BLaER1 (cell line): ENCODE results near the gene BTG2.

Experiments
- H3K27ac ChIP-seq: shearing (Covaris generic); formaldehyde crosslinking; 2 replicates; pipeline ENCODE4 v1.8.1; 2022
- H3K27me3 ChIP-seq: shearing (Covaris generic); formaldehyde crosslinking; 2 replicates; pipeline ENCODE4 v1.8.1; 2022
- H3K36me3 ChIP-seq: shearing (Covaris generic); formaldehyde crosslinking; 2 replicates; pipeline ENCODE4 v1.8.1; 2022
- H3K4me1 ChIP-seq: shearing (Covaris generic); formaldehyde crosslinking; 2 replicates; pipeline ENCODE4 v1.8.1; 2022
- H3K4me2 ChIP-seq: shearing (Covaris generic); formaldehyde crosslinking; 2 replicates; pipeline ENCODE4 v1.8.1; 2022
- H3K4me3 ChIP-seq: shearing (Covaris generic); formaldehyde crosslinking; 2 replicates; pipeline ENCODE4 v1.8.1; 2022
- H3K9ac ChIP-seq: shearing (Covaris generic); formaldehyde crosslinking; 2 replicates; pipeline ENCODE4 v1.8.1; 2022
- H3K9me3 ChIP-seq: shearing (Covaris generic); formaldehyde crosslinking; 2 replicates; pipeline ENCODE4 v1.8.1; 2022
- H4K20me1 ChIP-seq: shearing (Covaris generic); formaldehyde crosslinking; 2 replicates; pipeline ENCODE4 v1.8.1; 2022
- Cebpa-rat ChIP-seq: shearing (Covaris generic); IDR thresholded peaks from 2 replicates; pipeline ENCODE4 v1.8.1; 2022

The BTG2 gene

DNA sequence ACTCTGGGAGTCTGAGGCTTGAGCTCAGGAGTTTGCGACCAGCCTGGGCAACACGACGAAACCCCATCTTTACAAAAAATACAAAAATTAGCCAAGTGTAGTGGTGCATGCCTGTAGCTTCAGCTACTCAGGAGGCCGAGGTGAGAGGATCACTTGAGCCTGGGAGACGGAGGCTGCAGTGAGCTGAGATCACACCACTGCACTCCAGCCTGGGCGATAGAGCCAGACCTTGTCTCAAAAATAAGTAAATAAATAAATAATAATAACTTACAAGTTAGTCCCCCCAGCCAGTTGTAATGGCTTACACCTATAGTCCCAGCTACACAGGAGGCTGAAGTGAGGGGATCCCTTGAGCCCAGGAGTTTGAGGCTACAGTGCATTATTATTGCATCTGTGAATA, 21.7 kb upstream of the BTG2 start:
- H3K27me3 ChIP-seq: no peaks in the 10 kb centered on the region
- H3K9ac ChIP-seq: peak overlapping the region; percentile 73; the same call in 1 of the 2 replicates
- no peaks in the 10 kb centered on the region for H3K36me3 ChIP-seq
- TF ChIP-seq Cebpa-rat: no peak
- peak overlapping the region; percentile 95 for H3K4me2 ChIP-seq
- H3K4me3 ChIP-seq: no peak overlapping the region
- peak overlapping the region; percentile 96 for H3K27ac ChIP-seq
- no peaks in the 10 kb centered on the region for H4K20me1 ChIP-seq
- no peaks in the 10 kb centered on the region for H3K9me3 ChIP-seq
- H3K4me1 ChIP-seq: peaks cover 99% of the 10 kb centered on the region

DNA sequence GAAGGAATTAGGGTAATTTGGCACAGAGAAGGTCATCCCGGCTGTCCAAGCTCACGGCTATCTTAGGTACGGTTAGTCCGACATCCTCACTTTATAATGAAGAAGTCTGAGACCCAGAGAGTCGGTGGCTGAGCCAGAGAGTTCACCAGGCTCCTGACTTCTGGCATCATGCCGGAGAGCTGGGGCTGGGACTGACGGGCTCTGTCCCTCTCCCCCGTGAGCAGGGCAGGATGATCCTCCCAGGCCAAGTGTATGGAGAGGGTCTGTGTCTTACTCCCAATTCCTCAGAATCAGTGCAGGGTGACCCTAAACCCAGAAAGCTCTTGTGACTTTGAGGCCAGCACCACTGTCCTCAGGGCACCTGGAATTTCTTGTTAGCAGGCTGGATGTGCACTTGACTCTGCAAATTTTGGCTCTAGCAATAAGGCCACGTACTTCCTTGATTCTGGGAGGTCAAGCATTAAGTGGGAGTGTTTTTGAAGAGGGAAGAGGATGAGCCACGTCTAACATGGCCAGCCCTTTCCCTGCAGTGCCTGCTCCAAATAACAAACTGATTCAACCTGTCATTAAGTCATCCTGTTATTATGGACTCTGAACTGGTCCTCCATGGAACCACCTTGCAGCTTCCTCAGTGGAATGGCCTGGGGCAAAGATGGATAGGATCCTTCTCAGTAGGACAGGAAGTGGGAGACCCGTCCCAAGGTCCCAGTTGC, 20.8 kb upstream of the BTG2 start:
- H3K27ac ChIP-seq: peak overlapping the region; percentile 96
- no peaks in the 10 kb centered on the region for H4K20me1 ChIP-seq
- no peaks in the 10 kb centered on the region for H3K27me3 ChIP-seq
- no peak overlapping the region for H3K4me3 ChIP-seq
- H3K9me3 ChIP-seq: no peaks in the 10 kb centered on the region
- H3K4me2 ChIP-seq: peak overlapping the region; percentile 95
- no peak for TF ChIP-seq Cebpa-rat
- no peaks in the 10 kb centered on the region for H3K36me3 ChIP-seq
- peaks cover 99% of the 10 kb centered on the region for H3K4me1 ChIP-seq
- peak overlapping the region; percentile 73; the same call in 1 of the 2 replicates for H3K9ac ChIP-seq

- Histone ChIP-seq H3K9ac (peak overlapping the region; percentile 88), H3K9me3 (no peaks in the 10 kb centered on the region)
Measured at GRCh38 chr1:203286161-203286984, 18.9 kb upstream of the BTG2 start.

DNA sequence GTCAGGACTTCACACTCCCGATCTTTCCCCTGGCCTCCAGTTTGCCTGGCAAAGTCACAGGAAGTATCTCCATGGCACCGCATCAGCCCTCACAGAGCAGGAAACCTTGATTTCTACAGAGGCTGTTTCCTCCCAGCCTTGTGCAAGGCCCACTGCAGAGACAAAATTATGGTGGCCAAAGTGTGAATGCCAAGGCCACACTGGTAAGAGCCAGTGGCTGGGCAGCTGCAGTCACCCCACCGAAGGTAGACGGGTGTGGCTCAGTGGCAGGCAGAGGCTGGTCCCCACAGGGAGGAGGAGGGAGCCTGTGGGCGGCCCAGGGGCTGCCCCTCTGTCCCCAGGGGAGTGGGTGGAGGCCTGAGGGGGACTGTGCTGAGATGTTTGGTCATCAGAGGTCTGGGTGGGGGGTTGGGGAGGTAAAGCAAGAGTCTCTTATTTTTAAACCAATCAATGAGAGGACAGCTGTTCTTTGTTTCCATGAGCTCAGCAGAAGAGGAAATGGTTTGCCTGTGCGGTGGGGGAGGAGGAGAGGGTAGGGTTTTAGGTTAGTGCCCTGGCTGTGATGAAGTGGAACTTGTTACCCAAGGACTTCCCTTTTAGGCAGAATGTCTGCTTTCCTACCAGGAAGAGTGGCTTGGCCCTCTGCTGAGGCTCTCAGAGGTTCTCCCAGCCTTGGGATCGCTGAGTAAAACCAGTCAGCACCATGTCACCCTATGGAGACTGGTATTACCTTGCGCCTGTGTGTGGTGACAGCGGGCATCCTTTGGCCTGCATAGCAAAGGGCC, 18.0 kb upstream of the BTG2 start:
- Histone ChIP-seq H4K20me1 (no peaks in the 10 kb centered on the region), H3K9ac (peak overlapping the region; percentile 88), H3K27ac (peak overlapping the region; percentile 96), H3K27me3 (no peaks in the 10 kb centered on the region), H3K36me3 (no peaks in the 10 kb centered on the region), H3K4me3 (peak overlapping the region; percentile 46), H3K4me1 (peaks cover 99% of the 10 kb centered on the region), H3K9me3 (no peaks in the 10 kb centered on the region), H3K4me2 (peak overlapping the region; percentile 95)
- no peak for TF ChIP-seq Cebpa-rat

More at GRCh38 chr1:203286161-203286984, 18.9 kb upstream of the BTG2 start:
- Histone ChIP-seq H3K4me3 (peak overlapping the region; percentile 46), H3K4me2 (peak overlapping the region; percentile 95), H4K20me1 (no peaks in the 10 kb centered on the region), H3K4me1 (peaks cover 99% of the 10 kb centered on the region), H3K27ac (peak overlapping the region; percentile 96), H3K27me3 (no peaks in the 10 kb centered on the region), H3K36me3 (no peaks in the 10 kb centered on the region)
- TF ChIP-seq Cebpa-rat: no peak

GRCh38 chr1:203287898-203288297, 17.4 kb upstream of the BTG2 start:
- H3K9ac ChIP-seq: peak overlapping the region; percentile 88
- no peaks in the 10 kb centered on the region for H3K27me3 ChIP-seq
- H3K4me3 ChIP-seq: peak overlapping the region; percentile 30; the same call in 1 of the 2 replicates
- H4K20me1 ChIP-seq: no peaks in the 10 kb centered on the region
- no peaks in the 10 kb centered on the region for H3K9me3 ChIP-seq
- no peak for TF ChIP-seq Cebpa-rat
- H3K36me3 ChIP-seq: no peaks in the 10 kb centered on the region
- peaks cover 98% of the 10 kb centered on the region for H3K4me1 ChIP-seq
- peak overlapping the region; percentile 96 for H3K27ac ChIP-seq
- H3K4me2 ChIP-seq: peak overlapping the region; percentile 95

DNA sequence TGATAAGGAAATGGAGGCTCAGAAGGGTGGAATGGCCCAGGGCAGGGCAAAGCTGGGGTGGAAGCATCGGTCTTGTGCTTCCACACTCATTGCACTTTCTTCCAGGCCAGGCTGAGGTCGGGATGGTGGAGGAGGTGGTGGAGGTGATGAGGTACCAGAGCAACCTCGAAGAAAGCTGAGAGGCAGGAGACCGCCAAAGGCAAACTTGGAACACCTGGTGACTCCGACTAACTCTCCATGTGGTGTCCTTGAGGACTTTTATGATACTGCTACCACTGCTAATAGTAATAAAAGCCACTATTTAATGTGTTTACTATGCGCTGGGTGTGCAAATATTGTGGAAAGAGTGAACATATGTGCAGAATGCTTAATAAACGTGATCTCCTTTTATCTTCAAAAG, 16.9 kb upstream of the BTG2 start:
- H4K20me1 ChIP-seq: no peaks in the 10 kb centered on the region
- peak overlapping the region; percentile 88 for H3K9ac ChIP-seq
- TF ChIP-seq Cebpa-rat: no peak
- H3K27me3 ChIP-seq: no peaks in the 10 kb centered on the region
- H3K4me1 ChIP-seq: peaks cover 98% of the 10 kb centered on the region
- H3K4me3 ChIP-seq: no peak overlapping the region
- H3K4me2 ChIP-seq: peak overlapping the region; percentile 95
- H3K27ac ChIP-seq: peak overlapping the region; percentile 96
- H3K36me3 ChIP-seq: no peaks in the 10 kb centered on the region
- H3K9me3 ChIP-seq: no peaks in the 10 kb centered on the region

GRCh38 chr1:203289281-203289981, 15.9 kb upstream of the BTG2 start:
- H3K9me3 ChIP-seq: no peaks in the 10 kb centered on the region
- H3K9ac ChIP-seq: peak overlapping the region; percentile 88
- TF ChIP-seq Cebpa-rat: no peak
- H3K36me3 ChIP-seq: no peaks in the 10 kb centered on the region
- no peaks in the 10 kb centered on the region for H3K27me3 ChIP-seq
- H3K4me2 ChIP-seq: peak overlapping the region; percentile 95
- H3K4me3 ChIP-seq: peak overlapping the region; percentile 44
- H3K4me1 ChIP-seq: peaks cover 96% of the 10 kb centered on the region
- peak overlapping the region; percentile 96 for H3K27ac ChIP-seq
- H4K20me1 ChIP-seq: no peaks in the 10 kb centered on the region

GRCh38 chr1:203289982-203290260, 15.4 kb upstream of the BTG2 start:
- Histone ChIP-seq H3K27ac (peak overlapping the region; percentile 96), H3K4me1 (peaks cover 96% of the 10 kb centered on the region), H3K27me3 (no peaks in the 10 kb centered on the region), H3K4me3 (peak overlapping the region; percentile 44), H3K9ac (peak overlapping the region; percentile 88), H3K4me2 (peak overlapping the region; percentile 95), H4K20me1 (no peaks in the 10 kb centered on the region), H3K9me3 (no peaks in the 10 kb centered on the region), H3K36me3 (no peaks in the 10 kb centered on the region)
- no peak for TF ChIP-seq Cebpa-rat
